WTC11 (cell line): ENCODE results near the gene CYP4A22. TPM values are rescaled to one million over a fixed set of nuclear protein-coding genes. Genes with fewer than 3 reads are reported as not detected.
"Not testable (repeated sequence)": the region's sequence is repeated elsewhere in the genome, so short reads cannot be mapped to it uniquely, and the experiment has no call there.

ENCODE experiments used
- ATAC-seq: fragments of 200-7000 bp; cut with Tn5 transposase; 2 replicates; pipeline ENCODE4 v1.10.0; 2021; ENCODE audit warnings: mild to moderate bottlenecking, moderate library complexity
- Bru-seq: library from RNA; stranded (reverse); fragments of 400-500 nt; gene quantifications from one replicate; lab custom pipeline; 2021; lab: Mats Ljungman, UMichigan
- CTCF ChIA-PET: fragments of 300-600 bp; sonication (Branson Sonifier 250); formaldehyde crosslinking; loops from one replicate; lab custom pipeline; 2021; ENCODE audit warnings: antibody characterized with exemption; lab: Charles Lee
- POLR2A ChIA-PET: fragments of 350-600 bp; sonication (Branson Sonifier 250); formaldehyde crosslinking; loops from one replicate; lab custom pipeline; 2021; ENCODE audit warnings: antibody characterized with exemption; lab: Charles Lee
- DNase-seq: peaks from one replicate; pipeline ENCODE4 v3.0.0; 2021; ENCODE audit warnings: low spot score
- H3K27ac Mint-ChIP-seq: 2 replicates; pipeline ENCODE4 v1.8.0; 2021; ENCODE audit warnings: mixed read lengths
- H3K27me3 Mint-ChIP-seq: 2 replicates; pipeline ENCODE4 v1.8.0; 2021; ENCODE audit warnings: low read depth, mild to moderate bottlenecking, moderate library complexity, mixed read lengths
- H3K36me3 Mint-ChIP-seq: 2 replicates; pipeline ENCODE4 v1.8.0; 2021; ENCODE audit warnings: mixed read lengths
- H3K4me1 Mint-ChIP-seq: 2 replicates; pipeline ENCODE4 v1.8.0; 2022; ENCODE audit warnings: mixed read lengths
- H3K4me3 Mint-ChIP-seq: 2 replicates; pipeline ENCODE4 v1.8.0; 2021; ENCODE audit warnings: mild to moderate bottlenecking, moderate library complexity, mixed read lengths
- H3K9me3 Mint-ChIP-seq: 2 replicates; pipeline ENCODE4 v1.8.0; 2021; ENCODE audit warnings: mixed read lengths
- ESRRA ChIP-seq: sonication (generic); formaldehyde crosslinking; IDR thresholded peaks from 2 replicates; pipeline ENCODE4 v1.8.1; 2022; ENCODE audit warnings: mild to moderate bottlenecking, missing genetic modification reagents, borderline replicate concordance
- TP53 ChIP-seq: sonication (generic); formaldehyde crosslinking; IDR thresholded peaks from 2 replicates; pipeline ENCODE4 v1.8.1; 2023; ENCODE audit warnings: mild to moderate bottlenecking, missing genetic modification reagents
- ZNF121 ChIP-seq: sonication (generic); formaldehyde crosslinking; IDR thresholded peaks from 2 replicates; pipeline ENCODE4 v1.8.0; 2023; ENCODE audit warnings: missing genetic modification reagents
- ZNF232 ChIP-seq: sonication (generic); formaldehyde crosslinking; IDR thresholded peaks from 2 replicates; pipeline ENCODE4 v1.8.0; 2022; ENCODE audit warnings: mild to moderate bottlenecking, missing genetic modification reagents
- long read RNA-seq, 3 experiments: library from RNA in 1 of 3; library from capped mRNA in 1 of 3; library from polyadenylated mRNA in 1 of 3; unstranded in 2 of 3; stranded (forward) in 1 of 3; transcript quantifications; one replicate each; pipeline ENCODE4 v2.0.0, GENCODE V29; 2021
- total RNA-seq: library from RNA; stranded (reverse); gene quantifications from 3 replicates; pipeline ENCODE4 v1.2.3, GENCODE V29; 2021
- TF ChIP-seq, protein P1 (sequence below): sonication (generic); formaldehyde crosslinking; IDR thresholded peaks from 2 replicates; pipeline ENCODE4 v1.8.0; 2022; ENCODE audit warnings: missing genetic modification reagents
- TF ChIP-seq, protein P2 (sequence below): fragments of 250-450 bp; sonication (Bioruptor Pico); IDR thresholded peaks from 2 replicates; pipeline ENCODE4 v1.9.0; 2021; ENCODE audit warnings: moderate library complexity, mild to moderate bottlenecking, inconsistent platforms, borderline replicate concordance
- TF ChIP-seq, protein P3 (sequence below): fragments of 250-450 bp; sonication (Bioruptor Pico); IDR thresholded peaks from 2 replicates; pipeline ENCODE4 v1.9.0; 2021; ENCODE audit warnings: mild to moderate bottlenecking
- TF ChIP-seq, protein P4 (sequence below): sonication (generic); formaldehyde crosslinking; IDR thresholded peaks from 2 replicates; pipeline ENCODE4 v1.8.1; 2022; ENCODE audit warnings: low read depth, missing genetic modification reagents, borderline replicate concordance
- TF ChIP-seq, protein P5 (sequence below): sonication (generic); formaldehyde crosslinking; IDR thresholded peaks from 2 replicates; pipeline ENCODE4 v1.8.1; 2023; ENCODE audit warnings: mild to moderate bottlenecking, missing genetic modification reagents
- TF ChIP-seq, protein P6 (sequence below): sonication (generic); formaldehyde crosslinking; IDR thresholded peaks from 2 replicates; pipeline ENCODE4 v1.8.0; 2022; ENCODE audit warnings: mild to moderate bottlenecking, missing genetic modification reagents
- TF ChIP-seq, protein P7 (sequence below): fragments of 200-600 bp; IDR thresholded peaks from 2 replicates; pipeline ENCODE4 v1.8.0; 2022; ENCODE audit warnings: antibody characterized with exemption

The CYP4A22 gene, protein sequence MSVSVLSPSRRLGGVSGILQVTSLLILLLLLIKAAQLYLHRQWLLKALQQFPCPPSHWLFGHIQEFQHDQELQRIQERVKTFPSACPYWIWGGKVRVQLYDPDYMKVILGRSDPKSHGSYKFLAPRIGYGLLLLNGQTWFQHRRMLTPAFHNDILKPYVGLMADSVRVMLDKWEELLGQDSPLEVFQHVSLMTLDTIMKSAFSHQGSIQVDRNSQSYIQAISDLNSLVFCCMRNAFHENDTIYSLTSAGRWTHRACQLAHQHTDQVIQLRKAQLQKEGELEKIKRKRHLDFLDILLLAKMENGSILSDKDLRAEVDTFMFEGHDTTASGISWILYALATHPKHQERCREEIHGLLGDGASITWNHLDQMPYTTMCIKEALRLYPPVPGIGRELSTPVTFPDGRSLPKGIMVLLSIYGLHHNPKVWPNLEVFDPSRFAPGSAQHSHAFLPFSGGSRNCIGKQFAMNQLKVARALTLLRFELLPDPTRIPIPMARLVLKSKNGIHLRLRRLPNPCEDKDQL
- total RNA-seq (not detected in 3 replicates), Bru-seq, nascent RNA (not detected)
- long read RNA-seq, experiment 1: 0 reads
- long read RNA-seq, experiment 2: 0 reads
- long read RNA-seq, experiment 3: 0 reads

DNA sequence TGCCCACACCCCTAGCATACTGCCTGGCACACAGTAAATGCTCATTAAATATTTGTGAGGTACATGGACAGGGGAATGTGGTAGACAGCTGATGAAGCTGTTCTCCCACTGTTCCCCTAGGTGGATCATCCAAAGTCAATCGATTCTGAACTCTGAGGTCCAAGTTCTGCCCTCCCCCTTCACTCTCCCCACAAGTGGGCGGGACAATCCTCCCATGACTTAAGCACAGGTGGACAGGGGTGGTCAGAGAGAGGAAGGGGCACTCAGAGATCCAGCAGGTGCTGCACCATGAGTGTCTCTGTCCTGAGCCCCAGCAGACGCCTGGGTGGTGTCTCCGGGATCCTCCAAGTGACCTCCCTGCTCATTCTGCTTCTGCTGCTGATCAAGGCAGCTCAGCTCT lies at the start of gene CYP4A22:
CYP4A22 (plus strand) TSS at position 244 of the 400 bp plus-strand sequence; CDS start at position 289, 45 bp downstream.
- Mint-ChIP-seq H3K4me3 (no peak within 1 kb of the TSS), H3K27ac (no peak within 1 kb of the TSS), H3K27me3 (peaks cover 70% of the 10 kb centered on the region), H3K36me3 (no peaks in the 10 kb centered on the region), H3K9me3 (peaks cover 6% of the 10 kb centered on the region), H3K4me1 (no peaks in the 10 kb centered on the region)
- no peak for DNase-seq
- ChIA-PET CTCF (no interaction called here), POLR2A (no interaction called here)
- TF ChIP-seq, protein P1, sequence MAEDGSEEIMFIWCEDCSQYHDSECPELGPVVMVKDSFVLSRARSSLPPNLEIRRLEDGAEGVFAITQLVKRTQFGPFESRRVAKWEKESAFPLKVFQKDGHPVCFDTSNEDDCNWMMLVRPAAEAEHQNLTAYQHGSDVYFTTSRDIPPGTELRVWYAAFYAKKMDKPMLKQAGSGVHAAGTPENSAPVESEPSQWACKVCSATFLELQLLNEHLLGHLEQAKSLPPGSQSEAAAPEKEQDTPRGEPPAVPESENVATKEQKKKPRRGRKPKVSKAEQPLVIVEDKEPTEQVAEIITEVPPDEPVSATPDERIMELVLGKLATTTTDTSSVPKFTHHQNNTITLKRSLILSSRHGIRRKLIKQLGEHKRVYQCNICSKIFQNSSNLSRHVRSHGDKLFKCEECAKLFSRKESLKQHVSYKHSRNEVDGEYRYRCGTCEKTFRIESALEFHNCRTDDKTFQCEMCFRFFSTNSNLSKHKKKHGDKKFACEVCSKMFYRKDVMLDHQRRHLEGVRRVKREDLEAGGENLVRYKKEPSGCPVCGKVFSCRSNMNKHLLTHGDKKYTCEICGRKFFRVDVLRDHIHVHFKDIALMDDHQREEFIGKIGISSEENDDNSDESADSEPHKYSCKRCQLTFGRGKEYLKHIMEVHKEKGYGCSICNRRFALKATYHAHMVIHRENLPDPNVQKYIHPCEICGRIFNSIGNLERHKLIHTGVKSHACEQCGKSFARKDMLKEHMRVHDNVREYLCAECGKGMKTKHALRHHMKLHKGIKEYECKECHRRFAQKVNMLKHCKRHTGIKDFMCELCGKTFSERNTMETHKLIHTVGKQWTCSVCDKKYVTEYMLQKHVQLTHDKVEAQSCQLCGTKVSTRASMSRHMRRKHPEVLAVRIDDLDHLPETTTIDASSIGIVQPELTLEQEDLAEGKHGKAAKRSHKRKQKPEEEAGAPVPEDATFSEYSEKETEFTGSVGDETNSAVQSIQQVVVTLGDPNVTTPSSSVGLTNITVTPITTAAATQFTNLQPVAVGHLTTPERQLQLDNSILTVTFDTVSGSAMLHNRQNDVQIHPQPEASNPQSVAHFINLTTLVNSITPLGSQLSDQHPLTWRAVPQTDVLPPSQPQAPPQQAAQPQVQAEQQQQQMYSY (CRISPR knock-in tag): no peak
- TF ChIP-seq, protein P2, sequence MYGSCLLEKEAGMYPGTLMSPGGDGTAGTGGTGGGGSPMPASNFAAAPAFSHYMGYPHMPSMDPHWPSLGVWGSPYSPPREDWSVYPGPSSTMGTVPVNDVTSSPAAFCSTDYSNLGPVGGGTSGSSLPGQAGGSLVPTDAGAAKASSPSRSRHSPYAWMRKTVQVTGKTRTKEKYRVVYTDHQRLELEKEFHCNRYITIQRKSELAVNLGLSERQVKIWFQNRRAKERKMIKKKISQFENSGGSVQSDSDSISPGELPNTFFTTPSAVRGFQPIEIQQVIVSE: no peak
- TF ChIP-seq, protein P3, sequence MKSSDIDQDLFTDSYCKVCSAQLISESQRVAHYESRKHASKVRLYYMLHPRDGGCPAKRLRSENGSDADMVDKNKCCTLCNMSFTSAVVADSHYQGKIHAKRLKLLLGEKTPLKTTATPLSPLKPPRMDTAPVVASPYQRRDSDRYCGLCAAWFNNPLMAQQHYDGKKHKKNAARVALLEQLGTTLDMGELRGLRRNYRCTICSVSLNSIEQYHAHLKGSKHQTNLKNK (CRISPR knock-in tag): no peak
- TF ChIP-seq, protein P4, sequence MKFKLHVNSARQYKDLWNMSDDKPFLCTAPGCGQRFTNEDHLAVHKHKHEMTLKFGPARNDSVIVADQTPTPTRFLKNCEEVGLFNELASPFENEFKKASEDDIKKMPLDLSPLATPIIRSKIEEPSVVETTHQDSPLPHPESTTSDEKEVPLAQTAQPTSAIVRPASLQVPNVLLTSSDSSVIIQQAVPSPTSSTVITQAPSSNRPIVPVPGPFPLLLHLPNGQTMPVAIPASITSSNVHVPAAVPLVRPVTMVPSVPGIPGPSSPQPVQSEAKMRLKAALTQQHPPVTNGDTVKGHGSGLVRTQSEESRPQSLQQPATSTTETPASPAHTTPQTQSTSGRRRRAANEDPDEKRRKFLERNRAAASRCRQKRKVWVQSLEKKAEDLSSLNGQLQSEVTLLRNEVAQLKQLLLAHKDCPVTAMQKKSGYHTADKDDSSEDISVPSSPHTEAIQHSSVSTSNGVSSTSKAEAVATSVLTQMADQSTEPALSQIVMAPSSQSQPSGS (CRISPR knock-in tag): no peak
- TF ChIP-seq, protein P5, sequence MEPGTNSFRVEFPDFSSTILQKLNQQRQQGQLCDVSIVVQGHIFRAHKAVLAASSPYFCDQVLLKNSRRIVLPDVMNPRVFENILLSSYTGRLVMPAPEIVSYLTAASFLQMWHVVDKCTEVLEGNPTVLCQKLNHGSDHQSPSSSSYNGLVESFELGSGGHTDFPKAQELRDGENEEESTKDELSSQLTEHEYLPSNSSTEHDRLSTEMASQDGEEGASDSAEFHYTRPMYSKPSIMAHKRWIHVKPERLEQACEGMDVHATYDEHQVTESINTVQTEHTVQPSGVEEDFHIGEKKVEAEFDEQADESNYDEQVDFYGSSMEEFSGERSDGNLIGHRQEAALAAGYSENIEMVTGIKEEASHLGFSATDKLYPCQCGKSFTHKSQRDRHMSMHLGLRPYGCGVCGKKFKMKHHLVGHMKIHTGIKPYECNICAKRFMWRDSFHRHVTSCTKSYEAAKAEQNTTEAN: no peak
- no peak for TF ChIP-seq ZNF121
- no peak for TF ChIP-seq ZNF232 (CRISPR knock-in tag)
- no peak for TF ChIP-seq ESRRA (CRISPR knock-in tag)
- TF ChIP-seq, protein P6, sequence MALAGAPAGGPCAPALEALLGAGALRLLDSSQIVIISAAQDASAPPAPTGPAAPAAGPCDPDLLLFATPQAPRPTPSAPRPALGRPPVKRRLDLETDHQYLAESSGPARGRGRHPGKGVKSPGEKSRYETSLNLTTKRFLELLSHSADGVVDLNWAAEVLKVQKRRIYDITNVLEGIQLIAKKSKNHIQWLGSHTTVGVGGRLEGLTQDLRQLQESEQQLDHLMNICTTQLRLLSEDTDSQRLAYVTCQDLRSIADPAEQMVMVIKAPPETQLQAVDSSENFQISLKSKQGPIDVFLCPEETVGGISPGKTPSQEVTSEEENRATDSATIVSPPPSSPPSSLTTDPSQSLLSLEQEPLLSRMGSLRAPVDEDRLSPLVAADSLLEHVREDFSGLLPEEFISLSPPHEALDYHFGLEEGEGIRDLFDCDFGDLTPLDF (CRISPR knock-in tag): no peak
- no peak for TF ChIP-seq TP53 (CRISPR knock-in tag)
- ATAC-seq: no peak; the same call in 1 of the 2 replicates

DNA sequence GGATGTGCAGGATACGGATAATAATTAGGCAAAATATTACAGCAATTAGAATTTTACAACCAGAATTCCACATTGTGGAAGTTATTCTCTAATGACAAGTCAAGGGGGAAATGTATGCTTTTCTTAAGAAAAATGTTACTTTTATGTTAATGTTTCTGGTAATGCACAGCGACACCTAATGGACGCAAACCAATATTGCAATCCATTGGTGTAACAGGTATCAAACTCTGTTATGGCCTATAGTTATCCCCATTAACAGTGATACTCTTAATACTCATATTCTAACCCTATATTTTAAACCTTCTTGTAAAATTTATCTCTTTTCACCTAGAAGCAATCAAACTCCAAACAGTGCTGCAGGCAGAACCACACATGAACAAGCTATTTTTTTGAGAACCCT lies 47.9 kb upstream of the CYP4A22 start:
- ATAC-seq, H3K27ac Mint-ChIP-seq, H3K27me3 Mint-ChIP-seq, H3K9me3 Mint-ChIP-seq, CTCF ChIA-PET, H3K36me3 Mint-ChIP-seq, H3K4me3 Mint-ChIP-seq, H3K4me1 Mint-ChIP-seq, POLR2A ChIA-PET: not testable (repeated sequence)
- peak; percentile 30 for DNase-seq
- TF ChIP-seq, protein P7, sequence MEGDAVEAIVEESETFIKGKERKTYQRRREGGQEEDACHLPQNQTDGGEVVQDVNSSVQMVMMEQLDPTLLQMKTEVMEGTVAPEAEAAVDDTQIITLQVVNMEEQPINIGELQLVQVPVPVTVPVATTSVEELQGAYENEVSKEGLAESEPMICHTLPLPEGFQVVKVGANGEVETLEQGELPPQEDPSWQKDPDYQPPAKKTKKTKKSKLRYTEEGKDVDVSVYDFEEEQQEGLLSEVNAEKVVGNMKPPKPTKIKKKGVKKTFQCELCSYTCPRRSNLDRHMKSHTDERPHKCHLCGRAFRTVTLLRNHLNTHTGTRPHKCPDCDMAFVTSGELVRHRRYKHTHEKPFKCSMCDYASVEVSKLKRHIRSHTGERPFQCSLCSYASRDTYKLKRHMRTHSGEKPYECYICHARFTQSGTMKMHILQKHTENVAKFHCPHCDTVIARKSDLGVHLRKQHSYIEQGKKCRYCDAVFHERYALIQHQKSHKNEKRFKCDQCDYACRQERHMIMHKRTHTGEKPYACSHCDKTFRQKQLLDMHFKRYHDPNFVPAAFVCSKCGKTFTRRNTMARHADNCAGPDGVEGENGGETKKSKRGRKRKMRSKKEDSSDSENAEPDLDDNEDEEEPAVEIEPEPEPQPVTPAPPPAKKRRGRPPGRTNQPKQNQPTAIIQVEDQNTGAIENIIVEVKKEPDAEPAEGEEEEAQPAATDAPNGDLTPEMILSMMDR: peak; percentile 60
